Ishikawa (cell line): Measurements from ENCODE around the gene ZNF30.

ENCODE experiments used
- CEBPB ChIP-seq: IDR thresholded peaks from 2 replicates; pipeline ENCODE4 v1.6.1; 2012
- CREB1 ChIP-seq: IDR thresholded peaks from 2 replicates; pipeline ENCODE4 v1.6.1; 2012; ENCODE audit warnings: low read depth
- EGR1 ChIP-seq: IDR thresholded peaks from 2 replicates; pipeline ENCODE4 v1.6.1; 2012
- EP300 ChIP-seq: IDR thresholded peaks from 2 replicates; pipeline ENCODE4 v1.6.1; 2012; ENCODE audit warnings: borderline replicate concordance
- FOXM1 ChIP-seq: IDR thresholded peaks from 2 replicates; pipeline ENCODE4 v1.6.1; 2012; ENCODE audit warnings: low read depth, borderline replicate concordance
- NFIC ChIP-seq: IDR thresholded peaks from 2 replicates; pipeline ENCODE4 v1.6.1; 2012
- RAD21 ChIP-seq: IDR thresholded peaks from 2 replicates; pipeline ENCODE4 v1.6.1; 2012; ENCODE audit warnings: low read depth
- TAF1 ChIP-seq: IDR thresholded peaks from 2 replicates; pipeline ENCODE4 v1.6.1; 2012; ENCODE audit warnings: low read depth, mild to moderate bottlenecking
- TCF12 ChIP-seq: IDR thresholded peaks from 2 replicates; pipeline ENCODE4 v1.6.1; 2012; ENCODE audit warnings: low read depth
- TEAD4 ChIP-seq: IDR thresholded peaks from 2 replicates; pipeline ENCODE4 v1.6.1; 2012
- USF1 ChIP-seq: IDR thresholded peaks from 2 replicates; pipeline ENCODE4 v1.6.1; 2012
- YY1 ChIP-seq: IDR thresholded peaks from 2 replicates; pipeline ENCODE4 v1.6.1; 2012; ENCODE audit warnings: low read depth
- ZBTB7A ChIP-seq: IDR thresholded peaks from 2 replicates; pipeline ENCODE4 v1.6.1; 2012; ENCODE audit warnings: low read depth
- TF ChIP-seq, protein P1 (sequence below): IDR thresholded peaks from 2 replicates; pipeline ENCODE4 v1.6.1; 2012; ENCODE audit warnings: low read depth, mild to moderate bottlenecking
- TF ChIP-seq, protein P2 (sequence below): IDR thresholded peaks from 2 replicates; pipeline ENCODE4 v1.6.1; 2012

The ZNF30 gene

GRCh38 chr19:34979819-34980640 is 53.3 kb downstream of the ZNF30 start:
- no peak for TF ChIP-seq CREB1
- no peak for TF ChIP-seq EP300
- TF ChIP-seq ZBTB7A, result no peak
- no peak for TF ChIP-seq TEAD4
- no peak for TF ChIP-seq USF1
- no peak for TF ChIP-seq EGR1
- TF ChIP-seq RAD21, result no peak
- TF ChIP-seq, protein P1, sequence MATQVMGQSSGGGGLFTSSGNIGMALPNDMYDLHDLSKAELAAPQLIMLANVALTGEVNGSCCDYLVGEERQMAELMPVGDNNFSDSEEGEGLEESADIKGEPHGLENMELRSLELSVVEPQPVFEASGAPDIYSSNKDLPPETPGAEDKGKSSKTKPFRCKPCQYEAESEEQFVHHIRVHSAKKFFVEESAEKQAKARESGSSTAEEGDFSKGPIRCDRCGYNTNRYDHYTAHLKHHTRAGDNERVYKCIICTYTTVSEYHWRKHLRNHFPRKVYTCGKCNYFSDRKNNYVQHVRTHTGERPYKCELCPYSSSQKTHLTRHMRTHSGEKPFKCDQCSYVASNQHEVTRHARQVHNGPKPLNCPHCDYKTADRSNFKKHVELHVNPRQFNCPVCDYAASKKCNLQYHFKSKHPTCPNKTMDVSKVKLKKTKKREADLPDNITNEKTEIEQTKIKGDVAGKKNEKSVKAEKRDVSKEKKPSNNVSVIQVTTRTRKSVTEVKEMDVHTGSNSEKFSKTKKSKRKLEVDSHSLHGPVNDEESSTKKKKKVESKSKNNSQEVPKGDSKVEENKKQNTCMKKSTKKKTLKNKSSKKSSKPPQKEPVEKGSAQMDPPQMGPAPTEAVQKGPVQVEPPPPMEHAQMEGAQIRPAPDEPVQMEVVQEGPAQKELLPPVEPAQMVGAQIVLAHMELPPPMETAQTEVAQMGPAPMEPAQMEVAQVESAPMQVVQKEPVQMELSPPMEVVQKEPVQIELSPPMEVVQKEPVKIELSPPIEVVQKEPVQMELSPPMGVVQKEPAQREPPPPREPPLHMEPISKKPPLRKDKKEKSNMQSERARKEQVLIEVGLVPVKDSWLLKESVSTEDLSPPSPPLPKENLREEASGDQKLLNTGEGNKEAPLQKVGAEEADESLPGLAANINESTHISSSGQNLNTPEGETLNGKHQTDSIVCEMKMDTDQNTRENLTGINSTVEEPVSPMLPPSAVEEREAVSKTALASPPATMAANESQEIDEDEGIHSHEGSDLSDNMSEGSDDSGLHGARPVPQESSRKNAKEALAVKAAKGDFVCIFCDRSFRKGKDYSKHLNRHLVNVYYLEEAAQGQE, result no peak
- no peak for TF ChIP-seq NFIC
- TF ChIP-seq FOXM1, result no peak
- TF ChIP-seq, protein P2, sequence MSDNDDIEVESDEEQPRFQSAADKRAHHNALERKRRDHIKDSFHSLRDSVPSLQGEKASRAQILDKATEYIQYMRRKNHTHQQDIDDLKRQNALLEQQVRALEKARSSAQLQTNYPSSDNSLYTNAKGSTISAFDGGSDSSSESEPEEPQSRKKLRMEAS, result no peak
- no peak for TF ChIP-seq TCF12
- no peak for TF ChIP-seq CEBPB
- no peak for TF ChIP-seq TAF1
- TF ChIP-seq YY1, result no peak

- no peak for TF ChIP-seq YY1
- TF ChIP-seq TEAD4, result no peak
- no peak for TF ChIP-seq CREB1
- TF ChIP-seq RAD21, result no peak
- TF ChIP-seq NFIC, result no peak
- TF ChIP-seq USF1, result no peak
Measured at GRCh38 chr19:34982275-34982674, 55.6 kb downstream of the ZNF30 start.

GRCh38 chr19:34983786-34984185 is 57.1 kb downstream of the ZNF30 start:
- TF ChIP-seq USF1 (no peak), CREB1 (no peak), EGR1 (no peak), NFIC (no peak), TEAD4 (no peak), ZBTB7A (no peak), EP300 (no peak), CEBPB (no peak), TCF12 (no peak), TAF1 (no peak), YY1 (no peak), FOXM1 (no peak), RAD21 (no peak)
- TF ChIP-seq, protein P1, result no peak
- TF ChIP-seq, protein P2, result no peak

DNA sequence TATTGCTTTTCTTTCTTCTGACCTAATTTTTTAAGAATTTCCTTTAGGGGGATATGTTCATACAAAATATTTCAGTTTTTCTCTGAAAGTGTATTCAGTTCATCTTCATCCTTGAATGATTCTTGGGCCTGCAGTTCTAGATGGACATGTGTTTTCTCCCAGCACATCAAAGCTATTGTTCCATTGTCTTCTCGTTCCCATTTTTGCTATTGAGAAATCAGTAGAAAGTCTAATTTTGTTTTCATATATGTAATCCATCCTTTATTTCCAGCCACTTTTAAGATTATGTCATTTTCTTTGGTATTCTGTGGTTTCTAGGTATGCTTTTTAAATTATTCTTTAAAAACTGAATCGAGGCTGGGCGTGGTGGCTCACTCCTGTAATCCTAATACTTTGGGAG is 57.6 kb downstream of the ZNF30 start:
- TF ChIP-seq EGR1, result no peak

GRCh38 chr19:34985249-34986022 is 58.7 kb downstream of the ZNF30 start:
- TF ChIP-seq, protein P1, result no peak
- no peak for TF ChIP-seq CEBPB
- no peak for TF ChIP-seq EGR1
- TF ChIP-seq RAD21, result no peak
- no peak for TF ChIP-seq USF1
- no peak for TF ChIP-seq FOXM1
- no peak for TF ChIP-seq NFIC
